Measurements from ENCODE around the gene CELF6.

The CELF6 gene

DNA sequence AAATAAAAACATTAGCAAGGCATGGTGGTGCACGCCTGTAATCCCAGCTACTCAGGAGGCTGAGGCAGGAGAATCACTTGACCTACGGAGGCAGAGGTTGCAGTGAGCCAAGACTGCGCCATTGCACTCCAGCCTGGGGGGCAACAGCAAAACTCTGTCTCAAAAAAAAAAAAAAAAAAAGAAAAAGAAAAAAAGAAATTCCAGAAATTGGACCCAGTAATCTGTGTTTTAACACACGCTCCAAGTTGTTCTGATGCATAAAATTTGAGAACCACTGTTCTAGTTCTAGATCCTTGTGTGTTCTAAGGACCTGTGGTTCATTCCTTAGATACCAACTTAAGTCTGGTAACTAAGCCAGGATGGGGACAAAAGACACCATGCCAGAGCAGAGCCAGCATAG lies 50.2 kb downstream of the CELF6 start:
- Histone ChIP-seq H3K27me3 (ENCODE audit: insufficient read depth, low read depth) (no peaks in the 10 kb centered on the region), H3K27ac (no peak overlapping the region), H3K4me2 (no peak overlapping the region), H4K20me1 (ENCODE audit: insufficient read depth) (no peaks in the 10 kb centered on the region), H3K36me3 (ENCODE audit: insufficient read depth) (no peaks in the 10 kb centered on the region; the same call in 1 of the 2 replicates), H3K4me1 (ENCODE audit: low read depth, poor library complexity, severe bottlenecking) (peaks cover 20% of the 10 kb centered on the region), H2AFZ (ENCODE audit: low read depth) (no peak overlapping the region), H3K4me3 (IDR thresholded peaks at IDR 0.05; ENCODE audit: insufficient read depth, low read depth, low read length) (no peak overlapping the region), H3K9ac (no peak overlapping the region), H3K79me2 (ENCODE audit: insufficient read depth, low read depth) (peaks cover 15% of the 10 kb centered on the region; the same call in 1 of the 2 replicates)
- TF ChIP-seq, protein P1, sequence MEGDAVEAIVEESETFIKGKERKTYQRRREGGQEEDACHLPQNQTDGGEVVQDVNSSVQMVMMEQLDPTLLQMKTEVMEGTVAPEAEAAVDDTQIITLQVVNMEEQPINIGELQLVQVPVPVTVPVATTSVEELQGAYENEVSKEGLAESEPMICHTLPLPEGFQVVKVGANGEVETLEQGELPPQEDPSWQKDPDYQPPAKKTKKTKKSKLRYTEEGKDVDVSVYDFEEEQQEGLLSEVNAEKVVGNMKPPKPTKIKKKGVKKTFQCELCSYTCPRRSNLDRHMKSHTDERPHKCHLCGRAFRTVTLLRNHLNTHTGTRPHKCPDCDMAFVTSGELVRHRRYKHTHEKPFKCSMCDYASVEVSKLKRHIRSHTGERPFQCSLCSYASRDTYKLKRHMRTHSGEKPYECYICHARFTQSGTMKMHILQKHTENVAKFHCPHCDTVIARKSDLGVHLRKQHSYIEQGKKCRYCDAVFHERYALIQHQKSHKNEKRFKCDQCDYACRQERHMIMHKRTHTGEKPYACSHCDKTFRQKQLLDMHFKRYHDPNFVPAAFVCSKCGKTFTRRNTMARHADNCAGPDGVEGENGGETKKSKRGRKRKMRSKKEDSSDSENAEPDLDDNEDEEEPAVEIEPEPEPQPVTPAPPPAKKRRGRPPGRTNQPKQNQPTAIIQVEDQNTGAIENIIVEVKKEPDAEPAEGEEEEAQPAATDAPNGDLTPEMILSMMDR (conservative IDR thresholded peaks at IDR 0.05; ENCODE audit: low read depth, low read length) = no peak

DNA sequence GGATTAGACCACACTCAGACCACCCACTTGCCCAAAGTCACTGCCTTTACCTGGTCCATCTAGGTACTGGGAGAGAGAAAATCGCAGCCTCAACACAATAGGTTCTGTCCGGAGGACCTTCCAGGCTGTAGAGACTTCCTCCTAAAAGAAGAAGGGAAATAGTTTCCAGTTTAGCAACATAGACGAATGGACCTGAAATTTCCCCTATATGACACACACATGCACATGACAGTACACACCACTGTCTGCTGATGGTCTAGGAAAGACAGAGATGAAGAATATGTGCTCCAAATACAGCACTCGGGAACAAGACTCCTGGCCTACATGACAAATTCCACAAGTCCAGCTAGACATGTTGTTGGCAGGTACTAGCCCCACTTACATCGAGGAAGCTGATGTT lies 54.9 kb downstream of the CELF6 start:
- Histone ChIP-seq H3K27me3 (ENCODE audit: insufficient read depth, low read depth) (no peaks in the 10 kb centered on the region), H3K36me3 (ENCODE audit: insufficient read depth) (peaks cover 3% of the 10 kb centered on the region; the same call in 1 of the 2 replicates), H3K9ac (no peak overlapping the region), H3K4me1 (ENCODE audit: low read depth, poor library complexity, severe bottlenecking) (no peaks in the 10 kb centered on the region), H3K4me3 (IDR thresholded peaks at IDR 0.05; ENCODE audit: insufficient read depth, low read depth, low read length) (no peak overlapping the region), H4K20me1 (ENCODE audit: insufficient read depth) (no peaks in the 10 kb centered on the region), H2AFZ (ENCODE audit: low read depth) (no peak overlapping the region), H3K27ac (no peak overlapping the region), H3K79me2 (ENCODE audit: insufficient read depth, low read depth) (no peaks in the 10 kb centered on the region), H3K4me2 (no peak overlapping the region)
- TF ChIP-seq, protein P1 (conservative IDR thresholded peaks at IDR 0.05; ENCODE audit: low read depth, low read length) = no peak

DNA sequence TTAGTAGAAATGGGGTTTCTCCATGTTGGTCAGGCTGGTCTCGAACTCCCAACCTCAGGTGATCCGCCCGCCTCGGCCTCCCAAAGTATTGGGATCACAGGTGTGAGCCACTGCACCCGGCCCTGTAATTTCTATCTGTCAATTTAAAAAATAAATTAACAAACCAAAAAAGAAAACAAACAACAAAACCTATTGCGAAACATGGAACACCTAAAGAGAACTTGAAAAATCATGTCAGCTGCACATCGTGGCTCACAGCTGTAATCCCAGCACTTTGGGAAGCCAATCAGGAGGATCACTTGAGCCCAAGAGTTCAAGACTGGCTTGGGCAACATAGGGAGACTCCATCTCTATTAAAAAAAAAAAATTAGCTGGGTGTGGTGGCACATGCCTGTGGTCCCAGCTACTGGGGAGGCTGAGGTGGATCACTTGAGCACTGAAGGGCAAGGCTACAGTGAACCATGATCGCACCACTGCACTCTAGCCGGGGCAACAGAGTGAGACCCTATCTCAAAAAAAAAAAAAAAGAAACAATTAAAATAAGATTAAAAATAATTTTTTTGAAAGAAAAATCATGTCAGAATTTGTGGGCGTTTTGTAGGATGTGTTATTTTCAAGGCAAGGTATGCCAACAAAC lies 67.2 kb downstream of the CELF6 start:
- Histone ChIP-seq H3K9ac (no peak overlapping the region), H3K27ac (no peak overlapping the region), H3K79me2 (ENCODE audit: insufficient read depth, low read depth) (no peaks in the 10 kb centered on the region), H3K4me2 (no peak overlapping the region), H2AFZ (ENCODE audit: low read depth) (no peak overlapping the region), H4K20me1 (ENCODE audit: insufficient read depth) (no peaks in the 10 kb centered on the region), H3K27me3 (ENCODE audit: insufficient read depth, low read depth) (no peaks in the 10 kb centered on the region), H3K4me1 (ENCODE audit: low read depth, poor library complexity, severe bottlenecking) (no peaks in the 10 kb centered on the region), H3K36me3 (ENCODE audit: insufficient read depth) (no peaks in the 10 kb centered on the region), H3K4me3 (IDR thresholded peaks at IDR 0.05; ENCODE audit: insufficient read depth, low read depth, low read length) (no peak overlapping the region)
- TF ChIP-seq, protein P1 (conservative IDR thresholded peaks at IDR 0.05; ENCODE audit: low read depth, low read length) = no peak

- Histone ChIP-seq H3K9ac (no peak overlapping the region), H3K4me1 (ENCODE audit: low read depth, poor library complexity, severe bottlenecking) (no peaks in the 10 kb centered on the region), H4K20me1 (ENCODE audit: insufficient read depth) (no peaks in the 10 kb centered on the region), H3K27me3 (ENCODE audit: insufficient read depth, low read depth) (no peaks in the 10 kb centered on the region), H3K36me3 (ENCODE audit: insufficient read depth) (no peaks in the 10 kb centered on the region), H3K79me2 (ENCODE audit: insufficient read depth, low read depth) (no peaks in the 10 kb centered on the region), H3K4me2 (no peak overlapping the region), H3K27ac (no peak overlapping the region), H3K4me3 (IDR thresholded peaks at IDR 0.05; ENCODE audit: insufficient read depth, low read depth, low read length) (no peak overlapping the region), H2AFZ (ENCODE audit: low read depth) (no peak overlapping the region)
- TF ChIP-seq, protein P1 (conservative IDR thresholded peaks at IDR 0.05; ENCODE audit: low read depth, low read length) = no peak
These were observed 70.7 kb downstream of the CELF6 start for GRCh38 chr15:72249142-72249810.
